Spleen (tissue), 11 donors: ENCODE results near the gene TMEM14B. TPM values are rescaled to one million over a fixed set of nuclear protein-coding genes. Genes with fewer than 3 reads are reported as not detected.

Source experiments
- DNase-seq: peaks from one replicate; pipeline ENCODE4 v3.0.0-alpha.2; 2020
- H3K27ac ChIP-seq, 8 donors: fragments of 200-600 bp; sonication (generic) in 7 of 8; 1 replicate in 4 of 8; 2 replicates in 4 of 8; pipeline versions ENCODE4 v1.5.0 to v1.8.0; 2016 to 2021; ENCODE audit warnings: inconsistent platforms in 4 of 8, mild to moderate bottlenecking in 4 of 8, moderate library complexity in 1 of 8
- H3K27me3 ChIP-seq, 7 donors: fragments of 200-600 bp; sonication (generic) in 6 of 7; replicated peaks in 1 of 7; 1 replicate in 4 of 7; 2 replicates in 3 of 7; pipeline versions ENCODE4 v1.5.0 to v1.8.0; 2016 to 2021; ENCODE audit warnings: inconsistent platforms in 3 of 7, mild to moderate bottlenecking in 1 of 7
- H3K36me3 ChIP-seq, 6 donors: fragments of 200-600 bp; sonication (generic) in 5 of 6; 1 replicate in 4 of 6; 2 replicates in 2 of 6; pipeline versions ENCODE4 v1.5.0 to v1.8.0; 2016 to 2021; ENCODE audit warnings: inconsistent platforms in 2 of 6
- H3K4me1 ChIP-seq, 6 donors: fragments of 200-600 bp; sonication (generic) in 5 of 6; 1 replicate in 3 of 6; 2 replicates in 3 of 6; pipeline versions ENCODE4 v1.5.0 to v1.8.0; 2016 to 2021; ENCODE audit warnings: inconsistent platforms in 3 of 6
- H3K4me3 ChIP-seq, 8 donors: fragments of 200-600 bp; sonication (generic) in 7 of 8; 1 replicate in 4 of 8; 2 replicates in 4 of 8; pipeline versions ENCODE4 v1.5.0 to v1.8.0; 2016 to 2021; ENCODE audit warnings: inconsistent platforms in 4 of 8, mild to moderate bottlenecking in 4 of 8, moderate library complexity in 2 of 8
- H3K9me3 ChIP-seq, 8 donors: fragments of 200-600 bp; sonication (generic) in 7 of 8; 1 replicate in 4 of 8; 2 replicates in 4 of 8; pipeline versions ENCODE4 v1.5.0 to v1.8.0; 2016 to 2021; ENCODE audit warnings: inconsistent platforms in 4 of 8
- POLR2A ChIP-seq, 3 donors: fragments of 450-650 bp; IDR thresholded peaks; one replicate each; pipeline ENCODE4 v1.5.1; 2017; ENCODE audit warnings: antibody characterized with exemption in 3 of 3, mild to moderate bottlenecking in 1 of 3
- POLR2AphosphoS5 ChIP-seq, 3 donors: sonication (generic); formaldehyde crosslinking; IDR thresholded peaks; one replicate each; pipeline ENCODE4 v1.5.1; 2017; ENCODE audit warnings: antibody characterized with exemption in 3 of 3
- WGBS, 5 donors: extraction: QIAGEN DNeasy Blood & Tissue Kit in 3 of 5; methylation state at CpG; one replicate each; pipeline versions ENCODE4 v1.1.5 to v1.1.7; 2013 to 2018; 5-methylcytosine and 5-hydroxymethylcytosine counted together
- intact Hi-C: fragments of 100-400 bp; cut with DNase I; formaldehyde crosslinking; loops from one replicate; pipeline ENCODE4 v1.15.0; 2023; ENCODE audit warnings: low total_unique reads
- polyA plus RNA-seq, 3 donors: library from polyadenylated mRNA; stranded (reverse); fragments of 200-250 nt; gene quantifications; one replicate each; pipeline ENCODE4 v1.2.1, GENCODE V29; 2013
- total RNA-seq, 7 donors: library from RNA; depleted of rRNA in 3 of 7; stranded (reverse); fragments of >200 nt in 3 of 7; fragmentation: NEBNext Ultra II Directional in 4 of 7; extraction: Animal tissue kit (Norgen Biotek cat#: 25700) in 4 of 7; gene quantifications; one replicate each; pipeline versions ENCODE4 v1.1.0 to v1.2.1, GENCODE V29; 2016 to 2021
- TF ChIP-seq, protein P1 (sequence below), 11 experiments: fragments of 200-600 bp in 7 of 11; fragments of 450-650 bp in 4 of 11; sonication (generic) in 4 of 11; IDR thresholded peaks in 8 of 11; conservative IDR thresholded peaks in 3 of 11; 1 replicate in 7 of 11; 2 replicates in 4 of 11; pipeline versions ENCODE4 v1.4.0 to v1.8.0; 2016 to 2021; ENCODE audit warnings: antibody characterized with exemption in 11 of 11, inconsistent platforms in 4 of 11, mild to moderate bottlenecking in 1 of 11
- donor health status: healthy with polysubstance abuse.
- donor health status: DM: no; HTN: no; CAD: no; lungs with moderate emphysema.
- donor health status: DM: no; HTN: no; CAD: no.
- donor health status: Bipolar disorder and iron deficiency.
- donor health status: healthy.
- donor health status: DM: no; HTN: no; CAD: no.
- donor health status: DM: yes; HTN: yes; CAD: no.

The TMEM14B gene
- total and polyA plus RNA-seq, 10 donors, result 49.7 to 83.5 (median 59.5) TPM

DNA sequence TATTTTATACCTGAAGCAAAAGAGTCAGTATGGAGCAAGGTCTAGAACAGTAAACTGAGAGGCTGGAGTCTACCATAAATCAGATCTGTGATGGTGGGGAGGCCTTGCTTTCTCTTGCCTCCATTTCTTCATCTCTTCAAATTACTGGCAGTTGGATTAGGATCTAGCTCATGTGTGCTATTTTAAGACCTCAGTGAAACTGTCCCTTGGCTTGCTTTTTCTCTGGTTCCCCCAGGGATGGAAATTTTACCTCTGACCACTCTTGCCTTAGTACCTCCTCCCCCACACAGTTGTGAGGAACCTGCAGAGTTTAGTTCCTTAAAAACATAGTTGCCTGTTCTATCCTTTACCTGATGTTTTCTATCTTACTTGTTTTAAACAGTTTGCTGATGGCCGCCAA is 8.5 kb downstream of the TMEM14B start:
- Histone ChIP-seq H3K36me3 (peaks cover 0 to 99% (median 56%) of the 10 kb centered on the region in 6 donors), H3K9me3 (no peaks in the 10 kb centered on the region), H3K27me3 (no peaks in the 10 kb centered on the region), H3K27ac (no peak overlapping the region), H3K4me1 (peaks cover 0 to 10% (median 2%) of the 10 kb centered on the region in 6 donors), H3K4me3 (no peak overlapping the region)
- WGBS, 5 donors, result 82 to 98% (median 89%) methylated on average over 1 of the region's 1 CpG
- TF ChIP-seq POLR2A (IDR thresholded peaks at IDR 0.05) (no peak), POLR2AphosphoS5 (IDR thresholded peaks at IDR 0.05) (no peak)
- TF ChIP-seq, protein P1, sequence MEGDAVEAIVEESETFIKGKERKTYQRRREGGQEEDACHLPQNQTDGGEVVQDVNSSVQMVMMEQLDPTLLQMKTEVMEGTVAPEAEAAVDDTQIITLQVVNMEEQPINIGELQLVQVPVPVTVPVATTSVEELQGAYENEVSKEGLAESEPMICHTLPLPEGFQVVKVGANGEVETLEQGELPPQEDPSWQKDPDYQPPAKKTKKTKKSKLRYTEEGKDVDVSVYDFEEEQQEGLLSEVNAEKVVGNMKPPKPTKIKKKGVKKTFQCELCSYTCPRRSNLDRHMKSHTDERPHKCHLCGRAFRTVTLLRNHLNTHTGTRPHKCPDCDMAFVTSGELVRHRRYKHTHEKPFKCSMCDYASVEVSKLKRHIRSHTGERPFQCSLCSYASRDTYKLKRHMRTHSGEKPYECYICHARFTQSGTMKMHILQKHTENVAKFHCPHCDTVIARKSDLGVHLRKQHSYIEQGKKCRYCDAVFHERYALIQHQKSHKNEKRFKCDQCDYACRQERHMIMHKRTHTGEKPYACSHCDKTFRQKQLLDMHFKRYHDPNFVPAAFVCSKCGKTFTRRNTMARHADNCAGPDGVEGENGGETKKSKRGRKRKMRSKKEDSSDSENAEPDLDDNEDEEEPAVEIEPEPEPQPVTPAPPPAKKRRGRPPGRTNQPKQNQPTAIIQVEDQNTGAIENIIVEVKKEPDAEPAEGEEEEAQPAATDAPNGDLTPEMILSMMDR (IDR thresholded peaks at IDR 0.05 in 8 of 11, conservative IDR thresholded peaks at IDR 0.05 in 3 of 11), result no peak
- no peak for DNase-seq
- intact Hi-C loops, result no loop called here

DNA sequence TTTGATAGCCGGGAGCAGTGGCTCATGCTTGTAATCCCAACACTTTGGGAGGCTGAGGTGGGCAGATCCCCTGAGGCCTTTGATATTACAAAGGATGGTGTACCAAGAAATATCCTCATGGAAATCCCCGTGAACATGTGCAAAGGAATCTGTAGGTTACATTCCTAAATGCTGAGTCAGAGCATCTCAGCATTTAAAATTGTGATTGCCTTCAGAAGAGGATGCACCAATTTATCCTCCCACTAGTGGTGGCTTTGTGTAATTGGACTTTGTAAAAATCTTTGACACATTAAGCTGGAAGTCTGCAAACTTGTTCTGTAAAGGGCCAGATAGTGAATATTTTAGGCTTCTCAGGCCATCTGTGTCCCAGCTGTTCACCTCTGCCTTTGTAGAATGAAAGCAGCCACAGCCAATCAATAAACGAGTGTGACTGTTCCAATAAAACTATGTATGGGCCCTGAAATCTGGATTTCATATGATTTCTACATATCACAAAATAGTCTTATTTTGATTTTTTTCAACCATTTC is 11.8 kb downstream of the TMEM14B start:
- Histone ChIP-seq H3K4me3 (no peak overlapping the region), H3K27ac (no peak overlapping the region), H3K9me3 (no peaks in the 10 kb centered on the region), H3K36me3 (peaks cover 0 to 81% (median 36%) of the 10 kb centered on the region in 6 donors), H3K27me3 (no peaks in the 10 kb centered on the region), H3K4me1 (no peaks in the 10 kb centered on the region)
- intact Hi-C loops, result no loop called here
- no peak for DNase-seq
- TF ChIP-seq, protein P1 (IDR thresholded peaks at IDR 0.05 in 8 of 11, conservative IDR thresholded peaks at IDR 0.05 in 3 of 11), result peak in 7 of 11 experiments; percentile 18 to 51 (median 35)
- no peak for TF ChIP-seq POLR2A (IDR thresholded peaks at IDR 0.05)
- 53 to 74% (median 70%) methylated on average over 3 of the region's 3 CpGs for WGBS, 5 donors

DNA sequence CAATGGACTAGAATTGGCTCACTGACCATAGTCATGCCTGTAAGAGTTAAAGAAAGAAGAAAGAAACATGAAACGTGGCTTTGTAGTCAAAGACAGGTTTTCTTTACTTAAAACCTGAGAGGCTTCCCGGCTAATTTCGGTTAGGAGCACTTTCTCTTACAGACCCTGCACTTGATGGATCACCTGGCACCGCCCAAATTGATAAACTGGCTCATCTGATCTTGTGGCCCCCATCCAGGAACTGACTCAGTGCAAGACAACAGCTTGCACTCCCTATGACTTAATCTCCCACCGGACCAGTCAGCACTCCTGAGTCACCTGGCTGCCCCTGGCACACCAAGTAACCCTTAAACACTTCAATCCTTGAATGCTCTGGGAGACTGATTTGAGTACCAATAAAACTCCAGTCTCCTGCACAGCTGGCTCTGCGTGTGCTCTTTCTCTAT is 12.3 kb downstream of the TMEM14B start:
- H3K27me3 ChIP-seq, result no peaks in the 10 kb centered on the region
- WGBS, 5 donors, result 88 to 92% (median 91%) methylated on average over 6 of the region's 6 CpGs
- no peaks in the 10 kb centered on the region for H3K9me3 ChIP-seq
- H3K4me3 ChIP-seq, result no peak overlapping the region
- peaks cover 0 to 75% (median 31%) of the 10 kb centered on the region in 6 donors for H3K36me3 ChIP-seq
- TF ChIP-seq POLR2AphosphoS5 (IDR thresholded peaks at IDR 0.05), result no peak
- TF ChIP-seq, protein P1 (IDR thresholded peaks at IDR 0.05 in 8 of 11, conservative IDR thresholded peaks at IDR 0.05 in 3 of 11), result no peak
- no peak for TF ChIP-seq POLR2A (IDR thresholded peaks at IDR 0.05)
- DNase-seq, result no peak
- intact Hi-C loops, result no loop called here
- no peak overlapping the region for H3K27ac ChIP-seq
- H3K4me1 ChIP-seq, result no peaks in the 10 kb centered on the region

DNA sequence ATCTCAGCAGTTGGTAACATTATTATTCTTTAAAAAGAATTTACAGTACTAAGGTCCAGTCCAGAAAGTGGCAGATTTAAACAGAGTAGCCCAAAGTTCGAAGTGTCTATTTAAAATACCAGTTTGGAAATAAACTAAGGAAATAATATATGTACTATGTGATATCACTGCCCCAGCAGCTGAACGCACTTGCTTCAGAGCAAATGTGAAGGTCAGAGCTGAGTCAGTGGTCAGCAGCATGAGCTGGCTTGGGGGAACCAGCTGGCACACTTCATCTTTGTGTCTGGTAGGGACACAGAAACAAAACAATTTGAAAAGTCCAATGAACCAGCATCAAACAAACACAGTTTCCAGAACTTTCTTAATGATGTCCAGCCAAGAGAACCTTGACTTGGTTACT is 15.4 kb downstream of the TMEM14B start:
- TF ChIP-seq POLR2AphosphoS5 (IDR thresholded peaks at IDR 0.05), result no peak
- no peak for TF ChIP-seq POLR2A (IDR thresholded peaks at IDR 0.05)
- TF ChIP-seq, protein P1 (IDR thresholded peaks at IDR 0.05 in 8 of 11, conservative IDR thresholded peaks at IDR 0.05 in 3 of 11), result no peak
- no peak overlapping the region for H3K27ac ChIP-seq
- no peaks in the 10 kb centered on the region for H3K27me3 ChIP-seq
- H3K36me3 ChIP-seq, result peaks cover 0 to 51% (median 10%) of the 10 kb centered on the region in 6 donors
- no peak for DNase-seq
- H3K4me1 ChIP-seq, result no peaks in the 10 kb centered on the region
- H3K9me3 ChIP-seq, result no peaks in the 10 kb centered on the region
- H3K4me3 ChIP-seq, result no peak overlapping the region
- intact Hi-C loops, result no loop called here
- 63 to 82% (median 72%) methylated on average over 2 of the region's 2 CpGs for WGBS, 5 donors
